HEK293 (cell line): ENCODE measurements around the gene CTXND2.
A peak's percentile ranks its signal among the peaks of the same experiment; 100 is the strongest.
"Not testable (repeated sequence)": the region's sequence is repeated elsewhere in the genome, so short reads cannot be mapped to it uniquely, and the experiment has no call there.

Source experiments
- CTCF ChIA-PET: fragments of 350-600 bp; formaldehyde crosslinking; extraction: SDS; loops from one replicate; lab custom pipeline; 2021; ENCODE audit warnings: antibody characterized with exemption; lab: Yijun Ruan, JAX
- POLR2A ChIA-PET: fragments of 300-600 bp; formaldehyde crosslinking; extraction: SDS; loops from one replicate; lab custom pipeline; 2020; ENCODE audit warnings: antibody characterized with exemption, inconsistent platforms; lab: Yijun Ruan, JAX
- H3K27ac ChIP-seq: fragments of 200-500 bp; sonication (Bioruptor generic); 2 replicates; pipeline ENCODE4 v1.5.1; 2014; ENCODE audit warnings: low read depth, low read length, control low read depth, inconsistent platforms; ENCODE audit errors: extremely low read depth
- H3K36me3 ChIP-seq, 2 experiments: fragments of 200-500 bp in 1 of 2; sonication (Bioruptor generic) in 1 of 2; 1 replicate in 1 of 2; 2 replicates in 1 of 2; pipeline ENCODE4 v1.5.1; 2014 to 2017; ENCODE audit warnings: inconsistent platforms in 2 of 2, low read length in 2 of 2; ENCODE audit not compliant: control insufficient read depth in 2 of 2, insufficient read depth in 1 of 2
- H3K4me1 ChIP-seq: fragments of 200-500 bp; sonication (Bioruptor generic); 2 replicates; pipeline ENCODE4 v1.5.1; 2014; ENCODE audit warnings: mild to moderate bottlenecking, low read length, inconsistent platforms; ENCODE audit not compliant: control insufficient read depth, insufficient read depth
- H3K4me3 ChIP-seq: 2 replicates; pipeline ENCODE4 v1.5.1; 2011; ENCODE audit warnings: low read depth, mild to moderate bottlenecking, control low read depth, low read length, moderate library complexity
- H3K9me3 ChIP-seq: fragments of 200-500 bp; sonication (Bioruptor generic); 2 replicates; pipeline ENCODE4 v1.5.1; 2014; ENCODE audit warnings: low read depth, low read length, inconsistent platforms; ENCODE audit not compliant: control insufficient read depth, insufficient read depth
- BCL6B ChIP-seq: fragments of 450-650 bp; formaldehyde crosslinking; IDR thresholded peaks from 2 replicates; pipeline ENCODE4 v1.5.1; 2017; ENCODE audit warnings: missing biosample characterization, missing genetic modification characterization
- GFI1B ChIP-seq: fragments of 450-650 bp; formaldehyde crosslinking; IDR thresholded peaks from 2 replicates; pipeline ENCODE4 v1.5.1; 2016; ENCODE audit warnings: missing biosample characterization, missing genetic modification characterization
- KLF1 ChIP-seq: fragments of 450-650 bp; formaldehyde crosslinking; IDR thresholded peaks from 2 replicates; pipeline ENCODE4 v1.5.1; 2016; ENCODE audit warnings: missing biosample characterization, missing genetic modification characterization
- REST ChIP-seq: fragments of 450-650 bp; formaldehyde crosslinking; IDR thresholded peaks from 2 replicates; pipeline ENCODE4 v1.5.1; 2016; ENCODE audit warnings: missing biosample characterization, missing genetic modification characterization
- SALL2 ChIP-seq: fragments of 450-650 bp; formaldehyde crosslinking; IDR thresholded peaks from 2 replicates; pipeline ENCODE4 v1.5.0; 2017; ENCODE audit warnings: missing biosample characterization, mild to moderate bottlenecking, missing genetic modification characterization, borderline replicate concordance
- ZBTB21 ChIP-seq: fragments of 450-650 bp; formaldehyde crosslinking; IDR thresholded peaks from 2 replicates; pipeline ENCODE4 v1.5.1; 2017; ENCODE audit warnings: missing biosample characterization, missing genetic modification characterization
- ZBTB8A ChIP-seq: fragments of 450-650 bp; formaldehyde crosslinking; IDR thresholded peaks from 2 replicates; pipeline ENCODE4 v1.5.1; 2016; ENCODE audit warnings: missing biosample characterization, missing genetic modification characterization
- ZIC2 ChIP-seq: fragments of 450-650 bp; formaldehyde crosslinking; IDR thresholded peaks from 2 replicates; pipeline ENCODE4 v1.5.1; 2016; ENCODE audit warnings: missing biosample characterization, missing genetic modification characterization
- ZNF146 ChIP-seq: fragments of 450-650 bp; formaldehyde crosslinking; IDR thresholded peaks from 2 replicates; pipeline ENCODE4 v1.5.1; 2016; ENCODE audit warnings: missing biosample characterization, missing genetic modification characterization
- ZNF155 ChIP-seq: fragments of 450-650 bp; formaldehyde crosslinking; IDR thresholded peaks from 2 replicates; pipeline ENCODE4 v1.5.1; 2016; ENCODE audit warnings: missing biosample characterization, missing genetic modification characterization
- ZNF175 ChIP-seq: fragments of 450-650 bp; formaldehyde crosslinking; IDR thresholded peaks from 2 replicates; pipeline ENCODE4 v1.5.1; 2016; ENCODE audit warnings: missing biosample characterization, missing genetic modification characterization
- ZNF19 ChIP-seq: fragments of 450-650 bp; formaldehyde crosslinking; IDR thresholded peaks from 2 replicates; pipeline ENCODE4; 2016; ENCODE audit warnings: missing biosample characterization, missing genetic modification characterization, low read depth
- ZNF416 ChIP-seq: fragments of 450-650 bp; formaldehyde crosslinking; IDR thresholded peaks from 2 replicates; pipeline ENCODE4 v1.5.1; 2016; ENCODE audit warnings: missing biosample characterization, missing genetic modification characterization
- ZNF423 ChIP-seq: fragments of 450-650 bp; formaldehyde crosslinking; IDR thresholded peaks from 2 replicates; pipeline ENCODE4 v1.5.1; 2016; ENCODE audit warnings: missing biosample characterization, missing genetic modification characterization
- ZNF544 ChIP-seq: fragments of 450-650 bp; formaldehyde crosslinking; IDR thresholded peaks from 2 replicates; pipeline ENCODE4 v1.5.0; 2017; ENCODE audit warnings: missing biosample characterization, missing genetic modification characterization
- ZNF555 ChIP-seq: fragments of 450-650 bp; formaldehyde crosslinking; conservative IDR thresholded peaks from 2 replicates; pipeline ENCODE4 v1.5.1; 2017; ENCODE audit warnings: missing biosample characterization, mild to moderate bottlenecking, missing genetic modification characterization, inconsistent platforms
- ZNF596 ChIP-seq: fragments of 450-650 bp; IDR thresholded peaks from 2 replicates; pipeline ENCODE4 v1.5.0; 2018; ENCODE audit warnings: missing biosample characterization, mild to moderate bottlenecking, missing genetic modification characterization, moderate library complexity
- ZNF704 ChIP-seq: fragments of 450-650 bp; formaldehyde crosslinking; IDR thresholded peaks from 2 replicates; pipeline ENCODE4 v1.5.1; 2016; ENCODE audit warnings: missing biosample characterization, missing genetic modification characterization

Gene CTXND2

DNA sequence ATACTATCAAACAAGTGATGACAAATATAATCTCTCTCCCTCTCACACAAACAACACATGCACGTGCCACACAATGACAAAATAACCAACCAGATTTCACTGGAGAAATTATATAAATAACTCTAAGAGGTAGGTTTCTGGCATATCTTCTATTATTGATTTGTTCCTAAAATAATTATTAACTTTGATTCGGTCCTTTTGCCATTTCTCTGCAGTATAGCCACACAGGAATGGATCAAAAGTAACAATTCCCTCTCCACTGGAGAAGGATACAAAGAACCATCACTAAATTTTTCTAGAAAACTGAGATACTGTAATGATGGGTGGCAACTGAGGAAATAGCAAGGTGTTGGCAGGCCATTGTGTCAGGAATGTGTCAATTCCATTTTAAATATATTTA is 44.0 kb upstream of the CTXND2 start:
- POLR2A ChIA-PET, result no interaction called here
- H3K4me3 ChIP-seq, result no peak overlapping the region
- H3K4me1 ChIP-seq, result no peaks in the 10 kb centered on the region
- H3K9me3 ChIP-seq, result no peaks in the 10 kb centered on the region
- TF ChIP-seq SALL2 (no peak), ZNF175 (tag by site-specific recombination) (no peak), ZNF555 (tag by site-specific recombination) (no peak), REST (no peak), ZNF155 (tag by site-specific recombination) (no peak), ZNF416 (tag by site-specific recombination) (no peak), ZNF423 (tag by site-specific recombination) (no peak), GFI1B (tag by site-specific recombination) (no peak), ZBTB8A (tag by site-specific recombination) (no peak)
- H3K36me3 ChIP-seq, result peaks cover 0 to 32% of the 10 kb centered on the region in 2 experiments; a peak in 2 of 3 replicates
- CTCF ChIA-PET, result no interaction called here
- no peak overlapping the region for H3K27ac ChIP-seq

- POLR2A ChIA-PET, result no interaction called here
- H3K4me1 ChIP-seq, result no peaks in the 10 kb centered on the region
- TF ChIP-seq ZNF544 (tag by site-specific recombination) (no peak), ZNF596 (tag by site-specific recombination) (no peak), ZNF704 (tag by site-specific recombination) (no peak), ZNF19 (tag by site-specific recombination) (no peak), ZBTB21 (tag by site-specific recombination) (no peak), KLF1 (no peak), ZIC2 (tag by site-specific recombination) (no peak)
- CTCF ChIA-PET, result interaction anchor here (0.9 kb wide), 1 partner anchor 163 kb away, joined by 3 read pairs; no protein-coding TSS in a partner anchor
- peaks cover 0 to 27% of the 10 kb centered on the region in 2 experiments; a peak in 2 of 3 replicates for H3K36me3 ChIP-seq
- H3K4me3 ChIP-seq, result no peak overlapping the region
- no peak overlapping the region for H3K27ac ChIP-seq
- H3K9me3 ChIP-seq, result no peaks in the 10 kb centered on the region
These were observed 43.5 kb upstream of the CTXND2 start for GRCh38 chr1:150843474-150843873.

- ChIA-PET CTCF (no interaction called here), POLR2A (no interaction called here)
- Histone ChIP-seq H3K36me3 (peaks cover 0 to 13% of the 10 kb centered on the region in 2 experiments; a peak in 2 of 3 replicates), H3K4me1 (no peaks in the 10 kb centered on the region), H3K9me3 (no peaks in the 10 kb centered on the region), H3K4me3 (no peak overlapping the region), H3K27ac (no peak overlapping the region)
- peak; percentile 31; the same call in 1 of the 2 replicates for TF ChIP-seq ZNF146 (tag by site-specific recombination)
- no peak for TF ChIP-seq BCL6B (tag by site-specific recombination)
These were observed 40.3 kb upstream of the CTXND2 start for GRCh38 chr1:150846473-150847146.

DNA sequence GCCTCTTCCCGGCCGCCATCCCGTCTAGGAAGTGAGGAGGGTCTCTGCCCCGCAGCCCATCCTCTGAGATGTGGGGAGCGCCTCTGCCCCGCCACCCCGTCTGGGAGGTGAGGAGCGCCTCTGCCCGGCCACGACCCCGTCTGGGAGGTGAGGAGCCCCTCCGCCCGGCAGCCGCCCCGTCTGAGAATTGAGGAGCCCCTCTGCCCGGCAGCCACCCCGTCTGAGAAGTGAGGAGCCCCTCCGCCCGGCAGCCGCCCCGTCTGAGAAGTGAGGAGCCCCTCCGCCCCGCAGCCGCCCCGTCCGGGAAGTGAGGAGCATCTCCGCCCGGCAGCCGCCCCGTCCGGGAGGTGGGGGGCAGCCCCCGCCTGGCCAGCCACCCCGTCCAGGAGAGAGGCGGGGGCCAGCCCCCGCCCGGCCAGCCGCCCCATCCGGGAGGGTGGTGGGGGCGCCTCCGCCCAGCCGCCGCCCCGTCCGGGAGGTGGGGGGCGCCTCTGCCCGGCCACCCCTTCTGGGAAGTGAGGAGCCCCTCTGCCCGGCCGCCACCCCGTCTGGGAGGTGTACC is 36.1 kb upstream of the CTXND2 start:
- peaks cover 14 to 40% of the 10 kb centered on the region in 2 experiments; a peak in 2 of 3 replicates for H3K36me3 ChIP-seq
- H3K4me1 ChIP-seq, H3K27ac ChIP-seq, CTCF ChIA-PET, H3K4me3 ChIP-seq, POLR2A ChIA-PET, H3K9me3 ChIP-seq: not testable (repeated sequence)

DNA sequence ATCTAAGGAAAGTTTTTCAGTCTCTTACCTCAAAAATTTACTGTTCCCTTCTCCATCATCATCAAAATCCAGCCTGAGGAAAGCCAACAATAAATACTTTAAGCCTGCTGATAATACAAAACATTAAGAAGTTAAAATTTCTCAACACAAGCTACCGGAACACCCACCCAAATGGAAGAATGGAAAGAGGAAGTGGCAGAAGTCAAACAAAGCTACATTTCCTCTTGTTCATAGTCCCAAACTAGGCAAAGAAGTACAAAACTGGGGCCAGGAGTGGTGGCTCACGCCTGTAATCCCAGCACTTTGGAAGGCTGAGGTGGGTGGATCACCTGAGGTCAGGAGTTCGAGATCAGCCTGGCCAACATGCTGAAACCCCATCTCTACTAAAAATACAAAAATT is 34.2 kb upstream of the CTXND2 start:
- H3K9me3 ChIP-seq, H3K4me3 ChIP-seq, POLR2A ChIA-PET, H3K27ac ChIP-seq, H3K4me1 ChIP-seq: not testable (repeated sequence)
- CTCF ChIA-PET, result interaction anchor here (0.6 kb wide), 1 partner anchor 41 kb away, joined by 3 read pairs; no protein-coding TSS in a partner anchor
- peaks cover 19 to 45% of the 10 kb centered on the region in 2 experiments; a peak in 2 of 3 replicates for H3K36me3 ChIP-seq
